Adipocyte (in vitro differentiated cells): ENCODE data around the gene COL13A1.

Experiments
- DNase-seq: peaks from one replicate; pipeline ENCODE4 v3.0.0-alpha.2; 2015; ENCODE audit warnings: low read depth
- H3K27me3 ChIP-seq: replicated peaks from 2 replicates; pipeline ENCODE4 v1.7.0; 2013; ENCODE audit warnings: mild to moderate bottlenecking, low read length, moderate library complexity; ENCODE audit not compliant: control insufficient read depth, insufficient read depth
- H3K36me3 ChIP-seq: 2 replicates; pipeline ENCODE4 v1.7.0; 2013; ENCODE audit warnings: low read length, mild to moderate bottlenecking, moderate library complexity; ENCODE audit not compliant: control insufficient read depth, insufficient read depth, severe bottlenecking
- H3K4me1 ChIP-seq: 2 replicates; pipeline ENCODE4 v1.7.0; 2013; ENCODE audit warnings: mild to moderate bottlenecking, low read length, moderate library complexity; ENCODE audit not compliant: control insufficient read depth, insufficient read depth
- H3K4me3 ChIP-seq: 2 replicates; pipeline ENCODE4 v1.7.0; 2013; ENCODE audit warnings: mild to moderate bottlenecking, low read length, moderate library complexity
- H3K9ac ChIP-seq: 2 replicates; pipeline ENCODE4 v1.7.0; 2013; ENCODE audit warnings: mild to moderate bottlenecking, low read length, moderate library complexity
- H3K9me3 ChIP-seq: 2 replicates; pipeline ENCODE4 v1.7.0; 2013; ENCODE audit warnings: mild to moderate bottlenecking, low read length, moderate library complexity; ENCODE audit not compliant: control insufficient read depth

COL13A1 gene

DNA sequence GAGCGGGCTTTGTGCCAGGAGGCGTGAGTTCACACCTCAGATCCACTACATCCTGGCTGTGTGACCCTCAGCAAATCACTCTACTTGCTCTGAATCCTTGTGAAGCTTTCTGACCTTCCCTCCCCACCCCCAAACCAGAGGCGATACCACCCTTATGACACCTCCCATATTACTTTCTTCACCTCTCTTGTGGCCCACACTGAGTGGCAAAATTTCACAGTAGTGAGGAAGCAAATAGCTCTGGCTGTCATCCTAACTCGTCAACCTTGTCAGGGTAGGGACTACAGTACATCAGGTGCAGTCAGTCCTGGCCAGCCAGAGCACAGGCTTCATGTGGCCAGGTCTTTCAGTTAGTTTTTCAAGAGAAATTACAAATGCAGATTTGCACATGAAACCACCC is 19.1 kb downstream of the COL13A1 start:
- no peak overlapping the region for H3K9ac ChIP-seq
- H3K4me3 ChIP-seq: no peak overlapping the region
- H3K9me3 ChIP-seq: no peaks in the 10 kb centered on the region
- H3K4me1 ChIP-seq: no peaks in the 10 kb centered on the region
- no peaks in the 10 kb centered on the region for H3K27me3 ChIP-seq
- H3K36me3 ChIP-seq: no peaks in the 10 kb centered on the region
- no peak for DNase-seq

DNA sequence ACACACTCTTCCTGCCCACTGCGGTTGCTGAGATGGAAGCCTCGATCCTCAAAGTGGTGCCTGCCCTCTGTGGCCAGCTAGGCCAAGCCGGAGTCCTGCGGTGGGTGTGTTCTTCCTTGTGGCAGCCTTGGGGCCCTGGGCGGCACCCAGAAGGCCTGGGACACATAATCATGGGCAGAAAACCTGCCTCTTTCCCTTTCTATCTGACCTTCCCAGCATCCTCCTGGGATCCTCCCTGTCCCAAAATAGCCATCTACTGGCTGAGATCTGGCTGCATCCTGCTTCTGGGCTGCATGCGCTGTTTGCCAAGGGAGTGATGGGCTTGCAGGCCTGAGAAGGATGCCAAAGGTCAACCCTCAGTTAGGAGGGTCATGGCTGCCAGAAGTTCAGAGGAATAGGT is 23.9 kb downstream of the COL13A1 start:
- Histone ChIP-seq H3K36me3 (no peaks in the 10 kb centered on the region), H3K4me3 (no peak overlapping the region), H3K27me3 (no peaks in the 10 kb centered on the region), H3K9ac (no peak overlapping the region), H3K9me3 (no peaks in the 10 kb centered on the region), H3K4me1 (no peaks in the 10 kb centered on the region)
- DNase-seq: no peak

DNA sequence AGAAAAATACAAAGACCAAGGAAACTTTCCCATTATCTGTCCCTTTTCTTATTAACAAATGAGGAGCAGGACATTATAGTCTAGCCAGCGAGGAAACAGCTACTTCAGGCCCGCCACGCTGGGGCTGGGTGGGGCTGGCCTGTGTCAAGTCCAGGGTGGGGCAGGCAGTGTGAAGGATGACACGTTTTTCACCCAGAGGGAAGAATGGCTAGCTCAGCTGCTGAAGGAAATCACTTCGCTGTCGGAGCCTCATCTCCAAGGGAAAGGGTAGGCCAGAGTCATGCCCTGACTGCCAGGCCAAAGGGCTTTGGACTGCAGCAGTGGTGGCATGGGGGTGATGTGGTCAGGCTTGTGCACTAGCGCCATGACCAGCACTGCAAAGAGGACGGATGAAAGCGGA is 24.4 kb downstream of the COL13A1 start:
- no peak for DNase-seq
- H3K4me3 ChIP-seq: no peak overlapping the region
- H3K9ac ChIP-seq: no peak overlapping the region
- H3K36me3 ChIP-seq: no peaks in the 10 kb centered on the region
- peaks cover under 1% of the 10 kb centered on the region for H3K4me1 ChIP-seq
- H3K9me3 ChIP-seq: no peaks in the 10 kb centered on the region
- no peaks in the 10 kb centered on the region for H3K27me3 ChIP-seq

DNA sequence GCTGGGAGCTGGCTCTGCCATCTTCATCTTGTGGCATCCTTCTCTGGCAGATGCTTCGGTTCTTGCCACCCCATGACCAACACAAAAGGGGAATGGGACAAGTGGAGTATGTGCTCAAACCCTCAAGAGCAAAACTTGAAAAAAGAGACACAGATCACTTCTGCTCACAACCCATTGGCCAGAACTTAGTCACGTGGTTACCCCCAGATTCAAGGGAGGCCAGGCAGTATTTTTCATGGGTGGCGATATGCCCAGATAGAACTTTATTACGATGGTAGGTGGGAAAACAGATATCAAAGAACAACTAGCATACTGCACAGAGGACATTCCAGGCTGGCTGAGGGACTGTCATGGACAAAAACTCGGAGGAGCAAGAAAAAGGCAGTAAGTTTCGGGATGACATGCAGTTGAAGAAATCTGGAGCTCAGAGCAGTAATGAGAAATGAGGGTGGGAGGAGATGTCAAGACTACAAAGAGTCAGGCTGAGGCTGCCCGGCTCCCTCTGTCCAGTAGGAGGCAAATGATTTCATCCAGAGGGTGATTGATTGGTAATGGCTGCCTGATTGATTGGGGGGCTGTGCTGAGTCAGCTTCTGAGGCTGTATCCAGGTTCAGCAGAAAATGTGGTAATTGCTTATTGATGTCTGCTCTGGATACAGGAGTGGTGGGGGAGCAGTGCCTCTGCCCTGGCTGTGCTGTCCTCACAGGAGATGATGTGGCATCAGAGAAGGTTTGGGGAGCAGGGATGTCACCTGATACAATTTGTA is 25.3 kb downstream of the COL13A1 start:
- no peak for DNase-seq
- no peaks in the 10 kb centered on the region for H3K27me3 ChIP-seq
- no peak overlapping the region for H3K4me3 ChIP-seq

DNA sequence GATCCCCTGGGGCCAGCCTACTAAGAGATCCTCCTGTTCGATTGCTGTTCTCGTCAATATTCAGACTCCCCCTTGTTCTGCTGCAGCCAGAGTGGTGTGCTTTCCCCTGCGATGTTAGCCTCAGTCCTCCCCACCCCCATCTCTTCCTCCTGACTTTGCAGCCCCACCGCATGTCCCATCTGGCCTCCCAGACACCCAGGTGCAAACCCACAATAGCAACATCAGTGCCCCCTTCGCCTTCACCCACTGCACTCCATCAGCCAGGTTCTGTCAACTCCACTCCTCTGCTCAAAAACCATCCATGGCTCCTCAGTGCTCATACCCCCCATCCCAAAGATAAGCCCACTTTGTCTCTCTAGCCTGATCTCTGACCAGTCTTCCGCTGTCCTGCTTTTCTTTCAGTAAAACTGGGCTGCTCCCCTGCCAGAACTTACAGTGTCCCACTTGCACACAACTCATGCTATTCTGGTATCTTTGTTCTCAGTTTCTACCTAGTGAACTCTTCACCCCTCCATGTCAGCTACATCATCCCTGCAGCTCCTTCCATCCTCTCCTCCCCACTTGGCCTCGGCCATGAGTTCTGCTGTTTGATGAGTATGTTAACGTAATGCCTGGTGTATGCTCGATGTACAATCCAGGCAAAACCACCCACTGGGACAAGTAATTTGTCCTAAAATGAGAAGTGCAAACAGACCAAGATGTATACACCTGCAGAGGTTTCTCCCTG is 26.6 kb downstream of the COL13A1 start:
- DNase-seq: no peak
- Histone ChIP-seq H3K4me1 (peaks cover 4% of the 10 kb centered on the region), H3K36me3 (no peaks in the 10 kb centered on the region), H3K9ac (no peak overlapping the region), H3K4me3 (no peak overlapping the region), H3K9me3 (no peaks in the 10 kb centered on the region), H3K27me3 (no peaks in the 10 kb centered on the region)

More for the DNA sequence above, 25.3 kb downstream of the COL13A1 start:
- H3K9ac ChIP-seq: no peak overlapping the region
- no peaks in the 10 kb centered on the region for H3K36me3 ChIP-seq
- H3K9me3 ChIP-seq: no peaks in the 10 kb centered on the region
- peaks cover 4% of the 10 kb centered on the region for H3K4me1 ChIP-seq

DNA sequence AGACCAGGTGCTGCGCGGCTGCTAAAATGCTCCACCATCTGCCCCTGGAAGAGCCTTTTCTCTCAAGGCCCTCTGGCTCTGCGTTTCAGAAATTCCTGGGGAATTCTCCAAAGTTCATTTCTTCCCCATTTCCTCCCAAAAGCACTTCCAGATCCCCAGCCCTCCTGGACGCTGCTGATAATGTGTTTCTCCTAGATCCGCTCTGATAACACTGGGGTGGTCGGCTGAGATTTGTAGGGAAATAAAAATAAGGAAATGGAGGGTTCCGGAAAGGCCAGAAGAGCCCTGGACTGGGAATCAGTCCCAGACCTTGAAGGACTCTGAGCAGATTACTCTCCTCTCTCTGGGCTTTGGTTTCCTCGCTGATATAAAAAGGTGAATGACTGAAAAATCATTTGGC is 28.1 kb downstream of the COL13A1 start:
- H3K27me3 ChIP-seq: no peaks in the 10 kb centered on the region

DNA sequence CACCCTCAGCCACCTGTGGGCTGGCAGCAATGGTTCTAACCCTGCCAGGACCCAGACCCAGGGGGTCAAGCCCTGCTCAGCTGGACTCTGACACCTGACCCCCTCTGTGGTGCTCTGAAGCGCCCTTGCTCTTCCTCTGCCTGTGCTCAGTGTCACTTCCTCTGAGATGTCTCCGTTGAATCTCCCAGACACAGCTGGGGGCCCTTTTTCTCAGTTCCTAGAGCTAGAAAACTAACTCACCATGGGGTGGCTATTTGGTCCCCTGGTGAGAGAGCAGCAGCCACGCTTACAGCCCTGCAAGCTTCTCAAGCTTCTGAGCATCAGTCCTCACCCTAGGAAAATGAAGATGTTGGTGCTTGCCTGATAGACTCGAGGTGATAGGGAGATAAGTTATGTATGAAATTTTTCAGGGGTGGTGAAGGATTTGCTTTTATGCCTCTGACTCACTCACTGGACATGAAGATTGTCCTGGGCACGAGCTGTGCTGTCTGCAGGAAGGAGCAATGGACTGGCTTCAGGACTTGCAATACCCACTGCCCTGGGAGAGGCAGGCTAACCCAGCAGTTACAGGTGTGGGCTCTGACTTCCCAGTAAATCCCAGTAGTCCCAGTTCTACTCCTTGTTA is 29.6 kb downstream of the COL13A1 start:
- no peaks in the 10 kb centered on the region for H3K9me3 ChIP-seq
- H3K27me3 ChIP-seq: no peaks in the 10 kb centered on the region
- peaks cover 4% of the 10 kb centered on the region for H3K4me1 ChIP-seq
- H3K9ac ChIP-seq: no peak overlapping the region
- peak; percentile 27 for DNase-seq
- no peak overlapping the region for H3K4me3 ChIP-seq
- H3K36me3 ChIP-seq: no peaks in the 10 kb centered on the region

More for the DNA sequence above, 28.1 kb downstream of the COL13A1 start:
- H3K9me3 ChIP-seq: no peaks in the 10 kb centered on the region
- H3K4me3 ChIP-seq: no peak overlapping the region
- peaks cover 4% of the 10 kb centered on the region for H3K4me1 ChIP-seq
- DNase-seq: no peak
- no peak overlapping the region for H3K9ac ChIP-seq
- no peaks in the 10 kb centered on the region for H3K36me3 ChIP-seq

DNA sequence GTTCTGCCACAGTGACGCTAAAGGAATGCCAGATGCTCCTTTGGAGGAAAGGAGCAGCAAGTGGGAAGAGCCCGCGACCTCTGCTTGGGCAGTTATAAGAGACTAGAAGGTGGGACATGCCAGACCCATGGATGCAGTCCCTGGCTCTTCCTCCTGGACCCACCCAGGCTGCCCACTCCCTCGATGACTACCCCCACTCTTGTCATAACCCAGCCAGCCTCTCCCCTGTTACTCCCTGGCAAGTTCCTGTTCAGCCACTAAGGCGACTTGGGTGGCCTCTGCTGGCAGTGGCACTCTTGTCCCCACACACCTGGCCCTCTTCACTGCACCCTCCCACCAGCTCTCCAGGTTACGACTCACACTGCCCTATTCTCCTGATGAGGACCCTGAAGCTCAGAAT is 33.5 kb downstream of the COL13A1 start:
- Histone ChIP-seq H3K9me3 (no peaks in the 10 kb centered on the region), H3K4me3 (no peak overlapping the region), H3K36me3 (no peaks in the 10 kb centered on the region), H3K4me1 (peaks cover 23% of the 10 kb centered on the region), H3K9ac (no peak overlapping the region), H3K27me3 (no peaks in the 10 kb centered on the region)
- DNase-seq: no peak

DNA sequence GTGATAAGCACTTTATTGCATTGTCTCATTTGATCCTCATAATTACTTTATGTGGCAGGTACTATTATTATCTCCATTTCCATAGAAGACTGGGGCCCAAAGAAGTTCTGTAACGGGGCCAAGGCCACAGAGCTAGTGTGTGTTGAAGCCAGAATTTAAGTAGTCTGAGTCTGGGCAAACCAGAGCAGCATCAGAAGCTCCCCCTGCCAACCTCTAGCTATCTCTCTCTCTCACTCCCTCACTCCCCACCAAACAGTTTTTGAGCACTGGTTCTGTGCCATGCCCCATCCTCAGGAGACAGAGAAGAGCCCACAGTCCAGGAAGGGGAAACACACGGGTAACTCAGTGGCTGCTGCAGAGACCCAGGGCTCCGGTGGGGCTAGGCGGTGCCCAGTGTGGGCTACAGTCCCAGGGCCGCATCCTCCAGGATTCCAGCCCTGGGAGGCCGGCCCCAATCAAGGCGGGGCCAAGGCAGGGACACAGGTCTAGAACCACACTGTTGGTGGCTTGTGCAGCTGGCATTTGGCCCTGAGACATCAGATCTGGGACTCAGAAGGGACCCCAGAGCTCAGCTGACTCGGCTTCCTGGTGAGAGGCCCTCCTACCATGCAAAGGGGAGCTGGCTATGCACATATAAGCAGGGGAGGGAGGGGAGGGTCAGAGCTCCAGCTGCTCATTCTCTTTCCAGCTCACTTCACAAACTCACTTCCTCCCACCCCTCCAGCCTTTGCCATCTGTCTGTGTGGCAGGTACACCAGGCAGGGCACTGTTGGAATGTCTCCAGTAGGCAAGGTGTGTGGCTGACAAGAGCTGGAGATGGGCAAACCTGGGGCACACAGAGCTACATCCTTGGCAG is 34.4 kb downstream of the COL13A1 start:
- Histone ChIP-seq H3K9ac (no peak overlapping the region), H3K9me3 (no peaks in the 10 kb centered on the region), H3K27me3 (no peaks in the 10 kb centered on the region), H3K36me3 (no peaks in the 10 kb centered on the region), H3K4me3 (no peak overlapping the region), H3K4me1 (peaks cover 27% of the 10 kb centered on the region)
- no peak for DNase-seq

DNA sequence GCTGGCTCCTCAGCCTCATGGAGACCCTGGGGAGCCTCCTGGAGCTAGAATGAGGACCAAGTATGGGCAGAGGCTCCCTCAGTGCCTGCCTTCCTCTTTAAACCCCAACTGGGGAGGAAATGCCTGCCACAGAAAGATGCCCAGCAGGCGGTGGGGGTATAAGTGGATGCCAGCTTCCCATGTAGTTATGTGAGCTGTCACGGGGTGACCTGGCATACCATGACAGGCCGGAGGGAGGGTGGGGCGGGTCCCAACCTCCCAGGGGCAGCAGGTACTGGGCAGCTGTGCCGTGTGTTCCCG is 35.0 kb downstream of the COL13A1 start:
- H3K4me3 ChIP-seq: no peak overlapping the region
- no peak overlapping the region for H3K9ac ChIP-seq
- DNase-seq: no peak
- no peaks in the 10 kb centered on the region for H3K27me3 ChIP-seq
- peaks cover 24% of the 10 kb centered on the region for H3K4me1 ChIP-seq
- H3K9me3 ChIP-seq: no peaks in the 10 kb centered on the region
- no peaks in the 10 kb centered on the region for H3K36me3 ChIP-seq

DNA sequence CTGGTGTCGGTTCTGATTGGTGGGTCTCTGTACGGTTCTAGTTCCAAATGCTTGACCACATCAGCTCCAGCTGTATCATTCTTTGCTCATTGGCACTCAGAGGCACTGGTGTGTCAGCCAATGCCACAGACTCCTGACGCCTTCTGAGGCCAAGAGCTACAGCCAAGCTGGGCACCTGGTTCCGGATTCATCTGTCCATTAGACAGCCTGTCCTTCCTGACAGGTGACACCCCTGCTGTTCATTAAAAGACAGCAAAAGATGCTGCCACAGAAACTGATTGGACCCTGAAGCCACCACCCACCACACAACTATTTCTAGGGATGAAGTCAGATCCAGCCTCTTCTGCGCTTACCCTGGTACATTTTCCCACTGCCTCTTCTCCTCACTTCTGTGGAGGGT is 35.6 kb downstream of the COL13A1 start:
- Histone ChIP-seq H3K9me3 (no peaks in the 10 kb centered on the region), H3K9ac (no peak overlapping the region), H3K4me3 (no peak overlapping the region), H3K27me3 (no peaks in the 10 kb centered on the region), H3K36me3 (no peaks in the 10 kb centered on the region), H3K4me1 (peaks cover 24% of the 10 kb centered on the region)
- no peak for DNase-seq
